Nephron (organoid): Measurements from ENCODE around the gene TAF4.

Experiments used
- H3K27ac Mint-ChIP-seq, 3 experiments: 2 replicates each; pipeline ENCODE4 v1.8.0; 2020; ENCODE audit warnings: mixed read lengths in 3 of 3, mild to moderate bottlenecking in 2 of 3, moderate library complexity in 1 of 3
- H3K27me3 Mint-ChIP-seq: 2 replicates; pipeline ENCODE4 v1.8.0; 2021; ENCODE audit warnings: low read depth, mild to moderate bottlenecking, moderate library complexity, mixed read lengths
- H3K36me3 Mint-ChIP-seq: 2 replicates; pipeline ENCODE4 v1.8.0; 2020; ENCODE audit warnings: low read depth, mixed read lengths
- H3K4me1 Mint-ChIP-seq: 2 replicates; pipeline ENCODE4 v1.8.0; 2020; ENCODE audit warnings: mixed read lengths
- H3K4me3 Mint-ChIP-seq, 3 experiments: 2 replicates each; pipeline ENCODE4 v1.8.0; 2020; ENCODE audit warnings: mild to moderate bottlenecking in 3 of 3, mixed read lengths in 3 of 3, moderate library complexity in 2 of 3
- H3K9me3 Mint-ChIP-seq: 2 replicates; pipeline ENCODE4 v1.8.0; 2020; ENCODE audit warnings: mixed read lengths
- CTCF ChIP-seq, 3 experiments: fragments of 200-600 bp; sonication (generic); IDR thresholded peaks; one replicate each; pipeline ENCODE4 v1.5.0; 2021; ENCODE audit warnings: antibody characterized with exemption in 3 of 3; ENCODE audit not compliant: unreplicated experiment in 3 of 3

The TAF4 gene

GRCh38 chr20:62015540-62016288 lies 50.0 kb downstream of the TAF4 start:
- peaks cover 6% of the 10 kb centered on the region for H3K36me3 Mint-ChIP-seq
- no peak overlapping the region for H3K27ac Mint-ChIP-seq
- no peak for TF ChIP-seq CTCF (IDR thresholded peaks at IDR 0.05; ENCODE audit: unreplicated experiment in 3 of 3)
- no peaks in the 10 kb centered on the region for H3K9me3 Mint-ChIP-seq
- H3K4me1 Mint-ChIP-seq, result peaks cover 10% of the 10 kb centered on the region
- H3K27me3 Mint-ChIP-seq, result no peaks in the 10 kb centered on the region
- H3K4me3 Mint-ChIP-seq, result no peak overlapping the region

- Mint-ChIP-seq H3K4me3 (no peak overlapping the region), H3K9me3 (no peaks in the 10 kb centered on the region)
- TF ChIP-seq CTCF (IDR thresholded peaks at IDR 0.05; ENCODE audit: unreplicated experiment in 3 of 3), result no peak
These were observed 50.7 kb downstream of the TAF4 start for GRCh38 chr20:62014889-62015537.

GRCh38 chr20:62014488-62014775 lies 51.2 kb downstream of the TAF4 start:
- Mint-ChIP-seq H3K9me3 (no peaks in the 10 kb centered on the region), H3K27ac (no peak overlapping the region), H3K4me3 (no peak overlapping the region), H3K36me3 (peaks cover 6% of the 10 kb centered on the region), H3K4me1 (peaks cover 4% of the 10 kb centered on the region), H3K27me3 (no peaks in the 10 kb centered on the region)
- TF ChIP-seq CTCF (IDR thresholded peaks at IDR 0.05; ENCODE audit: unreplicated experiment in 3 of 3), result no peak

More at GRCh38 chr20:62014889-62015537, 50.7 kb downstream of the TAF4 start:
- no peak overlapping the region for H3K27ac Mint-ChIP-seq
- peaks cover 6% of the 10 kb centered on the region for H3K36me3 Mint-ChIP-seq
- H3K27me3 Mint-ChIP-seq, result no peaks in the 10 kb centered on the region
- peaks cover 4% of the 10 kb centered on the region for H3K4me1 Mint-ChIP-seq

GRCh38 chr20:62012631-62013030 lies 53.0 kb downstream of the TAF4 start:
- Mint-ChIP-seq H3K9me3 (no peaks in the 10 kb centered on the region), H3K4me1 (no peaks in the 10 kb centered on the region), H3K4me3 (no peak overlapping the region), H3K36me3 (peaks cover 18% of the 10 kb centered on the region), H3K27me3 (no peaks in the 10 kb centered on the region), H3K27ac (no peak overlapping the region)
- TF ChIP-seq CTCF (IDR thresholded peaks at IDR 0.05; ENCODE audit: unreplicated experiment in 3 of 3), result no peak

- H3K27ac Mint-ChIP-seq, result no peak overlapping the region
- no peak overlapping the region for H3K4me3 Mint-ChIP-seq
- no peaks in the 10 kb centered on the region for H3K27me3 Mint-ChIP-seq
- peaks cover 23% of the 10 kb centered on the region for H3K36me3 Mint-ChIP-seq
- TF ChIP-seq CTCF (IDR thresholded peaks at IDR 0.05; ENCODE audit: unreplicated experiment in 3 of 3), result no peak
- H3K9me3 Mint-ChIP-seq, result no peaks in the 10 kb centered on the region
- H3K4me1 Mint-ChIP-seq, result no peaks in the 10 kb centered on the region
These were observed 53.6 kb downstream of the TAF4 start for GRCh38 chr20:62011938-62012534.
